ENCODE data around the gene ZNF750. TPM values are rescaled to one million over a fixed set of nuclear protein-coding genes. Genes with fewer than 3 reads are reported as not detected.

The ZNF750 gene
- total and polyA plus RNA-seq, 8 donors, result 0.38 to 3.4 (median 0.68) TPM

DNA sequence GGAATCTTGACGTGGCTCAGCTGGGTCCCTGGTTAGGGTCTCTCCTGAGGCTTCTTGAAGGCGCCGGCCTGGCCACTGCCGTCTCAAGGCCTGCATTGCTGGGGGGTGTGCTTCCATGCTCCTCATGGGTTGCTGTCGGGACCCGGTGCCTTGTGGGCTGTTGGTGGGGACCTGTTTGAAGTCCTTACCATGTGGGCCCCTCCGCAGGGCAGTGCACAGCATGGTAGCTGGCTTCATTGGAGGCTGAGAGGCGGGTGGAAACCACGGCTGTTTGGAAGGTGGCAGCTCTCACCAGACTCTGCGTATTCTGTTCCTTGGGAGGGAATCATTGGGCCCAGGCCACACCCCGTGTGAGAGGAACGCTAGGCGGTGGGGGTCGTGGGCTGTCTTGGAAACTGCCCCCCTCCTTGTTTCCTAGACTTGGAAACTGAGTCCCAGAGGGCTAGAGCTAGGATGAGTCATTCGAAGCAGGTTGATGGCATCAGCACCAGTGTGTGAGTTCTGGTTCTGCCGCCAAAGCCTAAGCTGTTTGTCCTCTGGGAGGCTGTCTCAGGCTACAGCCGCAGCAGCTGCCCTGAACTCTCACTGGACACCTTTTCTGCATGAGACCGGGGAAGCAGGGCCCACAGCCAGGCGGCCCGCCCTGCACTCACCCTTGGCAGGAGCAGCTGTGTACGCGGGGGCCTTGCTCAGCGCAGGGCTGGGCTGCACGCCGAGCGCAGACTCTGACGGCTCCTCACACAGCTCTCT lies 35.2 kb downstream of the ZNF750 start:
- DNase-seq (peak in 3 of 4 donors; percentile 49 to 76 (median 49)), ATAC-seq (peak; percentile 73)
- Histone ChIP-seq H3K36me3 (peaks cover 0 to 41% of the 10 kb centered on the region in 2 donors), H3K9me3 (no peaks in the 10 kb centered on the region), H3K4me1 (no peaks in the 10 kb centered on the region), H3K4me3 (no peak overlapping the region), H3K27me3 (no peaks in the 10 kb centered on the region), H3K27ac (no peak overlapping the region)
- intact Hi-C loops (cut with DNase I), result no loop called here
- TF ChIP-seq CTCF (IDR thresholded peaks at IDR 0.05), result no peak

GRCh38 chr17:82803606-82804005 lies 36.2 kb downstream of the ZNF750 start:
- no peaks in the 10 kb centered on the region for H3K9me3 ChIP-seq
- no peak for TF ChIP-seq CTCF (IDR thresholded peaks at IDR 0.05)
- intact Hi-C loops (cut with DNase I), result no loop called here
- DNase-seq (peak in 1 of 4 donors; percentile 62), ATAC-seq (no peak)
- H3K36me3 ChIP-seq, result peaks cover 0 to 38% of the 10 kb centered on the region in 2 donors
- H3K27ac ChIP-seq, result no peak overlapping the region
- no peak overlapping the region for H3K4me3 ChIP-seq
- H3K27me3 ChIP-seq, result no peaks in the 10 kb centered on the region
- no peaks in the 10 kb centered on the region for H3K4me1 ChIP-seq

GRCh38 chr17:82803185-82803584 lies 36.6 kb downstream of the ZNF750 start:
- Histone ChIP-seq H3K4me3 (no peak overlapping the region), H3K27ac (no peak overlapping the region), H3K9me3 (no peaks in the 10 kb centered on the region), H3K36me3 (peaks cover 0 to 42% of the 10 kb centered on the region in 2 donors), H3K4me1 (no peaks in the 10 kb centered on the region), H3K27me3 (no peaks in the 10 kb centered on the region)
- ATAC-seq (no peak), DNase-seq (peak in 1 of 4 donors; percentile 33)
- TF ChIP-seq CTCF (IDR thresholded peaks at IDR 0.05), result no peak
- intact Hi-C loops (cut with DNase I), result no loop called here

DNA sequence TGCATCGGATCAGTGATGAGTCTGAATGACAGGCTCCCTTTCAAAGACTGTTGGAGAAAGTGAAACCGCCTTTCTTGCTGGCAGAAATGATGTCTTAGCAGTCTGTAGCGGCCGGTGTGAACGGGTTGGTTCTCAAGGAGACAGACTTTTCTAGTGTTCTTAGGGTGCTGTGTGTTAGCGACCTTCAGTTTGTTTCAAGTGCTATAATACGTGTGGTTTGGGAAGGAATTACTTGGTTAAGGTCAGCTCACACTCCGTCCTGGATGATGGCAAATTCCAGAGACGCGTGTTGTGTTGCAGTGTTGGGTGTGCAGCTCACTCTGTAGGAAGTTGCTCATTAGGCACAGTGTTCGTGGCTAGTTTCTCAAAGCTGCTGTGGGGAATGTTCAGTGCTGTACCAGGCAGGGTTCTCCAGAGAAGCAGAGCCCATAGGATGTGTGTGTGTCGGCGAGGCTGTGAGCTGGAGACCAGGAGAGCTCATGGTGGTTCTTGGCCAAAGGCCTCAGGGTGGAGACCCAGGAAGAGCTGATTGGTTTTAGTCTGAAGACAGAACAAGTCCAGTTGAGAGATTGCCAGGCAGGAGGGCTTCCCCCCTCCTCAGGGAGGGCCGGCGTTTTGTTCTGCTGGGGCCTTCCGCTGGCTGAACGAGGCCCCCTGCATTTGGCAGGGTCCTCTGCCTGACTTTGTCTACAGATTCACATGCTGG lies 37.6 kb downstream of the ZNF750 start:
- no peak for TF ChIP-seq CTCF (IDR thresholded peaks at IDR 0.05)
- Histone ChIP-seq H3K4me3 (no peak overlapping the region), H3K27ac (no peak overlapping the region), H3K4me1 (no peaks in the 10 kb centered on the region), H3K36me3 (peaks cover 0 to 38% of the 10 kb centered on the region in 2 donors), H3K27me3 (no peaks in the 10 kb centered on the region), H3K9me3 (no peaks in the 10 kb centered on the region)
- intact Hi-C loops (cut with DNase I), result no loop called here
- DNase-seq, result peak in 1 of 4 donors; percentile 42
- ATAC-seq, result no peak

DNA sequence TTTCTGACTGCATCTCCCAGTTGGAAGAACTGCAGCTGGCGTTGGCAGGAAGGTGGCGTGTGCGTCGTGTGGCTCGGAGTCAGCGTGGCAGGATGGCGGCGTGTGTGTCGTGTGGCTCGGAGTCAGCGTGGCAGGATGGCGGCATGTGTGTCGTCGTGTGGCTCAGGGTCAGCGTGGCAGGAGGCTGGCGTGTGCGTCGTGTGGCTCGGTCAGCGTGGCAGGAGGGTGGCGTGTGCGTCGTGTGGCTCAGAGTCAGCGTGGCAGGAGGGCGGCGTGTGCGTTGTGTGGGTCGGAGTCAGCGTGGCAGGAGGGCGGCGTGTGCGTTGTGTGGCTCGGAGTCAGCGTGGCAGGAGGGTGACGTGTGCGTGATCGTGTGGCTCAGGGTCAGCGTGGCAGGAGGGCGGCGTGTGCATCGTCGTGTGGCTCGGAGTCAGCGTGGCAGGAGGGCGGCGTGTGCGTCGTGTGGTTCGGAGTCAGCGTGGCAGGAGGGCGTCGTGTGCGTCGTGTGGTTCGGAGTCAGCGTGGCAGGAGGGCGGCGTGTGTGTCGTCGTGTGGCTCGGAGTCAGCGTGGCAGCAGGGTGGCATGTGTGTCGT lies 38.3 kb downstream of the ZNF750 start:
- H3K9me3 ChIP-seq, result no peaks in the 10 kb centered on the region
- no peak for ATAC-seq
- no peaks in the 10 kb centered on the region for H3K27me3 ChIP-seq
- intact Hi-C loops (cut with DNase I), result no loop called here
- H3K4me3 ChIP-seq, result no peak overlapping the region
- no peaks in the 10 kb centered on the region for H3K4me1 ChIP-seq
- TF ChIP-seq CTCF (IDR thresholded peaks at IDR 0.05), result no peak
- H3K36me3 ChIP-seq, result peaks cover 0 to 31% of the 10 kb centered on the region in 2 donors
- H3K27ac ChIP-seq, result no peak overlapping the region
- peak in 1 of 4 donors; percentile 41 for DNase-seq

All from left lung (tissue), 10 donors.